Stimulated activated CD8-positive, alpha-beta memory T cell treated with anti-CD3 and anti-CD28 coated beads, Interleukin-4, amount 100 ng/mL, for 24 hours (primary cell): ENCODE results near the gene DRD2.

ENCODE experiments used
- DNase-seq: peaks from one replicate; pipeline ENCODE4 v3.0.0-alpha.2; 2020; ENCODE audit warnings: low read depth

Gene DRD2

DNA sequence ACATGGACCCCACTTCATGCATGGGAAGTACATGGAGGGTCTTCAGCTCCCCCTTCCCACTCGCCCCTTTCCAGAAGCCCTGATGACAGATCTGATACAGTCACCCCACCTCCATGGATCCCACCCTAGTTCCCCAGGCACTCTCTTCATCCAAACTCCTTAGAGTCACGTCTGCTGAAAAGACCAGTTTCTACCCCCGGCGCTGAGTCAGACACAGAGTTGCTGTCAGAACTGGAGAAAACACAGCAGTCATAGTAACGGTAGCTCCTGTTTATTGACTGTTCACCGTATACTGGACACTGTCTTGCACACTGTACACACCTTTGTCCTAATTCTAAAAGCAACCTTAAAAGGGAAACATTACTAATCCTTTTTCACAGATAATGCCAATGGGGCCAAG, 29.1 kb downstream of the DRD2 start:
- DNase-seq: no peak

DNA sequence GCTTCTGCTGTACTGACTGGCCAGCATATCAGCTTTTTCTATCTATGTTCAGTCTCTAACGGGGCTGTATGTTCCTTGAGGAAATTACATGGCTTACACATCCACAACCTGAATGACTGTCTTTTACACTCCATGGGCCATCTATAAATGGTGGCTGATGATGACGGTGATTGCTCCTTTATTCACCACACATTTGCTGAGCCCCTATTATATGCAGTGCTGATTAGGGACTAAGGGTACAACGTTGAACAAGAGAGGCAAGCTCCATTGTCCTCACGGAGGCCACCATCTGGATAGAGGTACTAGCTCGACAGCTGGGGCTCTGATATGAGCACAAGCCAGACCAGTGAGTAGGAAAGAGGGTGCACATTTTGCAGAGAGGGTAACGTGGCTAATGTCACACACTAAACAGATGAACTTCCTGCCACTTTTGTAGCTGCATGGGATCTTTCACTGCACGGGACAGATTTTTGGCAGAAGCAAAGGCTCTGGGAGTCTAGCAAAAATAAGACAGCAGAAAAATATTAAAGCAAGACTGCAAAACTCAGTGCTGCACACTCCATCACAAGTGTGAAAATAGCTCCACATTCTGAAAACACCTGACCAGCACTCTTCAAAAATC, 30.6 kb downstream of the DRD2 start:
- no peak for DNase-seq

DNA sequence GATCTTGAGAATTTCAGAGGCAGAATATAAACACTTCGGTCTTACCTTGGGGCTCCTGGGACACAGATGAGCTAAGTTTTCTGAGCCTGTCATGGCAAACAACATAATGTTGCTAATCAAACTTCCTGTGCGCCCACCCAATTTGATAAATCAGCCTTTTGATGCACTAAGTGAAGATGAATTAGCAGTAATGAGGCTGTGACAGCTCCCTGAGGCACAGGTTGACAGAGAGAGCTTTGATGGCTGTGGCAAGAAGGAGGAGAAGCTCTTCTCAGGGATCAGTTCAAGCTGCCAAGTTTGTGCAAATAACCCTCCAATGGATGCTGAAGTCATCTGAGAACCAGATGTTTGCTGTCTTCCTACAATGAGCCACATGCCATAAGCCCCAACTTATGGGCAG, 34.4 kb downstream of the DRD2 start:
- DNase-seq: no peak

DNA sequence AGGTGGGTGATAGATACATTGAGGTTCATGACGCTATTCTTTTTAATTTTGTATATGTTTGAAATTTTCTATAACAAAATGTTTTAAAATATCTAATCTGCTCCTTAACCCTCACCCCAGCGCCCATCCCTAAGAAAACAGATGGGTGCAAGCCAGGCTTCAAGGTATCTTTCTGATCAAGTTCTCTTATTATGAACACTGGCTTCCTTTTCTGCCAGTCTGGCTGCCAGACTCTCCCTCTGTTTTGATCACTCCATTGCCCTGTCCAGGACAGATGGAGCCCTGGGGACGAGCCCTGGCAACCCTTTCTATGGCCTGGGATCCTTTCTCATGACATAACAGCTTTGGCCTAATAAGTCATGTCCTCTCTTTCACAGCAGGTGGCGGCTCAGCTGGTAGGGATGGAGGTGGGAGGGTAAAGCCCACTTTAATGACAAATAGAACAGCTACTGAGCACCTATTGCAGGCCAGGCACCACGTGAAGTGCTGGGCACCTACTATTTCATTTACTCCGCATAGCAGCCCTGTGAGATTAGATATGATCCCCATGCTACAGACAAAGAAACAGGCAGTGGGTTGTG, 38.4 kb downstream of the DRD2 start:
- no peak for DNase-seq

DNA sequence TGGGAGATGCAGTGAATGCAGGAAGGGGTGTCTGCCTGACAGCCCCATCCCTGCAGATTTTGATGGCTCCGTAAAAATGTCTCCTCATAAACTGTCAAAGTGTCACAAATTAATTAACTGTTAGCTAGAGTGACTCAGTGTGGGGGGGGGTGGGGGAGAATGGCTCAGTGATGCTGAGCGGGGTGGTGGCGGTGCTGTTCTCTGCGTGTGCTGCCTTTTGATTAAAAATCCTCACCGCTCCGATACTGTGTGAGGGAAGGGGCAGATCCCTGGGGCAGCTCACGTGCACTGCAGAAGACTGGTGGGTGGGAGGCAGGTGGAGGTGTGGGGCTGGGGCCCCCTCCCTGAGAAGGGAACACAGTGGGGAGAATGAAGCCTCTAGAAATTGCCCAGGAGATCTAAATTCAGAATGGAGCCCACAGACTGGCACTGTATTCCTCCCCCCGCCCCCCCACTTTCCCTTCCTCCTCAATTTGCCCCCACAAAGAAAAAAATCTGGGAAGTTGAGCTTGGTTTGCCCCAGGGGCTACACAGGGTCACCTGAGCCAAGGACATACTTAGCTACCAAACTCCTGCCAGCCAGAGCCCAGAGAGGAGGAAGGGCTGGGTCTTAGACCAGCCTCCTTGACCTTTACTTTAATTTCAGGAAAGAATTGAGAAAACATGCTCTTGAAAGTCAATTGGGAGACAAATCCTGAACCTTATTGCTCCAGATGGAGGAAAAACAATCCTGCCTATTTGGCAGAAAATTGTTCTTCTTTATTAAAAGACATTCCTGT, 39.8 kb downstream of the DRD2 start:
- DNase-seq: no peak

DNA sequence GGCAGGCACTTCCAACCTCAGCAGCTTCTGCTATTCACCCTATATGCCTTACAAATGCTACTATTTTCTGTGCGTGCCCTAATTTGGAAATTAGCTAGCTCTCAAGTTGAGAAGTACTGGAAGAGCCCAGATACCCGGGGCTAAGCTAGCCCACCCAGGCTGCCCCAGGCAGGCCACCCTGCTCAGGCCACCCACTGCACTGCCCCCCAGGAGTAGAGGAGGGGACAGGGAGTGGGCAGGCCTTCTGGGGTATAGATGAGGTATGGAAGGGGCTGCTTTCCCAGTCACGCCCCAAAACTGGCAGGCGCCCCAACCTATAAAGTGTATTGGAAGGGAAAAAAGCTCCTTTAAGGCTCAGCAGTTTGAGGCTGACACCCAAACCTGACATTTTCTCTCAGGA, 43.5 kb downstream of the DRD2 start:
- no peak for DNase-seq

DNA sequence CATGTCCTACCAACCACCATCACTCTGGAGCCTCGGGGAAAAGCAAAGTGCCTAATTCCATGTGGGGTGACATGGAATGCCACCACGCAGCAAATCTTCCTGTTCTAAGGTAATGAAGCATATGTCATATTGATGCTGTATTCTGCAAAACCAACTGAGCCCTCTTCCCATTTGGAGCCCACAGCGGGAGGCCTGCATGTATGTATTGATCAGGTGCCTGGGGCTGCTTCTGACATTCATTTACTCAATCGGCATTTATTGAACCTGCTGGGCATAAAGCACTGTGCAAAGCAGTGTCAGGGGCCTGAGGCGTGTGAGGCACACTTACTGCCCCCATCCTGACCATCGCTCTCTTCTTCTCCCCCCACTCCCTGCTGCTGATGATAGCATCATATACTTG, 48.5 kb downstream of the DRD2 start:
- DNase-seq: no peak

DNA sequence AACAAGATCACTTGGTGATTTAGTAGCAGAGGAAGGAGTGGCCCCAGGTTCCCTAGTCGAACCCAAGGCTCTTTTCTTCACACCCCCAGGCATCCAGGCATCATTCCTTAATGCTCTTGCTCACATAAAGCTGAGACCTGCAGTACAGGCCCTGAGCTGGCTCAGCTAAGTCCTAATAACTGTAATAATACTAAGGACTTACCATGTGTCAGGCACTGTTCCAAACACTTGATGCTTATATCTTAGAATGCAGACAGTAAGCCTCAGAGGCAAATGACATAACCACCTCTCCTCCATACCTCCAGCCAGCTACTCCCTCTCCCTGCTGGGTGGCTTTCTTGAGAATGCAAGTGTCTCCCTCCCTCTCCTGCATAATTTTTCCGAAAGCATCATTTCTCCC, 54.4 kb downstream of the DRD2 start:
- DNase-seq: no peak

DNA sequence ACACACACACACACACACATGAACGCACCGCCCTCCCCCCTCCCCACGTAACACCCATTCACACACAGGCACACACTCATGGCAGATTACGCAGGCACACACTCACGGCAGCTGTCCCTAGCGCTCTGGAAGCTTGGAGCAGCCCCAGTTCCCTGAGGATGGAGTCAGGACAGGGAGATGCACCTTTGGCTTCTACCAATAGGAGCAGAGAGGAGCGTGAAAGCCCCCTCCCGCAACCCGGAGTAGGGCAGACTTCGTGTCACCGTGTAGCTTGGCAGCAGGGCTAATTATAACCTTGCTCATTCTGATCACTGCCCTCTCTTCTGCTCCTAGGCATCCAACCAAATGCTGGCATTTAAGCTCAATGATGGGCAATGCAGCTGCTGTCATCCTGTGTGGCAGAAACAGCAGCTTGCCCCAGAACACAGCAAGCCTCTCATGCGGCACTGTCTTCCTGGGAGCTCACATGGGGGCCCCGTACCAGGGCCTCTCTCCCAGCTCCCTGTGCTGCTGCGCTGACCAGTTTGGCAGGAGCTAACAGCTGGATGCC, 55.7 kb downstream of the DRD2 start:
- DNase-seq: no peak

DNA sequence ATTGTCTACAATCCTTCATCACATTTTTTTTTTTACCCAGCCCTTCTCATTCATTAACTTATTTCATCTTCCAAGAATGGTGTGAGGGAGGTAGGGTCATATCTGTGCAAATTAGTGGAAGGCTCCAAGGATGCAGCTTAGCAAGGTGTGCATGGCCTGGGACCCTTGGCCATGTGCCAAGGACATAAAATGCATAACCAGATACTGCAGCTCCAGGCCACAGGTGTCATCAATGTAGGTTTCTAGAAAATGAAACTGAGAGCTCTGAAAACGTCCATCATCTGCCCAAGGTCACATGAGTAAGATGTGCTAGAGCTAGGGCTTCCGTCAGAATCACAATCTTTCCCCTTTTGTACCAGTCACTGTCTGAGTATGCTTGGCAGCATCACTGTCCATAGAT, 57.8 kb downstream of the DRD2 start:
- no peak for DNase-seq

DNA sequence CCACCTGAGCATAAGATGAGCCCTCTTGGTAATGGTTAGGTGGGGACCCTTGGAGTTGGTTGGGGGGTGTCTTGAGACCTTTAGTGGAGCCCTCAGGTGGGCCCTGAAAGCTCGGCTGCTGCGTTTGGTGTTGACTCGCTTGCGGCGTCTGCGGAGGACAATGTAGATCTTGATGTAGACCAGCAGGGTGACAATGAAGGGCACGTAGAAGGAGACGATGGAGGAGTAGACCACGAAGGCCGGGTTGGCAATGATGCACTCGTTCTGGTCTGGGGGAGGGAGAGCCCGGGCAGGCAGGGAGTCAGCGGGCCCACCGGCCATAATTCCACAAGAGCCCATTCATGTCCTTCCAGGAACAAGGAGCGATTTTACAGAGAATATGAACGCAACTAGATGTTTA, 59.9 kb downstream of the DRD2 start:
- no peak for DNase-seq

DNA sequence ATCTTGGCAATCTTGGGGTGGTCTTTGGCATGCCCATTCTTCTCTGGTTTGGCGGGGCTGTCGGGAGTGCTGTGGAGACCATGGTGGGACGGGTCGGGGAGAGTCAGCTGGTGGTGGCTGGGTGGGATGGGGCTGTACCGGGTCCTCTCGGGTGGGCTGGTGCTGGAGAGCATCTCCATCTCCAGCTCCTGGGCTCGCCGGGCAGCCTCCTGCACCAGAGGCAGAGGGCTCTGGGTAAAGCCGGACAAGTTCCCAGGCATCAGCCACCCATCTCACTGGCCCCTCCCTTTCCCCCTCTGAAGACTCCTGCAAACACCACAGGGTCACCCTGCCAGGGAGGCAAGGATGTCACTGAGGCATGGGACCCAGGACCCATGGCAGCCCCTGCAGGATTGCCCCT, 62.5 kb downstream of the DRD2 start:
- DNase-seq: no peak

DNA sequence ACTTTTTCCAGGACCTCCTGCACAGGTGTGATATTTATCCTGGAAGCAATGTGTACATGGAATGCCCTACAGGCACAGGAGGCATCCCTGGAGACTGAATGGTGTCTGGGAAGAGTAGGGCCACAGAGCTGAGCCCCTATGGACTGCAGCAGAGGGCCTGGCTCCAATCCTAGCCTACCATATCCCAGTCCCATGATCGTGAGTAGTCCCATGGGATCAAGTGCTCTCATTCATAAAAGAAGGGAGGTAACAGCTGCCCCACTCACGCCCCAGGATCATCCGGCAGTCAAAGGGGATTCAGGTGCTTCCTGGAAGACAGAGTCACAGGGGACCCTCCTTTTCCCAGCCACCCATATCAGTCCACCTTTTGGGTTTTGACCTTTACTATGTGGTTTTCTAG, 63.7 kb downstream of the DRD2 start:
- no peak for DNase-seq

DNA sequence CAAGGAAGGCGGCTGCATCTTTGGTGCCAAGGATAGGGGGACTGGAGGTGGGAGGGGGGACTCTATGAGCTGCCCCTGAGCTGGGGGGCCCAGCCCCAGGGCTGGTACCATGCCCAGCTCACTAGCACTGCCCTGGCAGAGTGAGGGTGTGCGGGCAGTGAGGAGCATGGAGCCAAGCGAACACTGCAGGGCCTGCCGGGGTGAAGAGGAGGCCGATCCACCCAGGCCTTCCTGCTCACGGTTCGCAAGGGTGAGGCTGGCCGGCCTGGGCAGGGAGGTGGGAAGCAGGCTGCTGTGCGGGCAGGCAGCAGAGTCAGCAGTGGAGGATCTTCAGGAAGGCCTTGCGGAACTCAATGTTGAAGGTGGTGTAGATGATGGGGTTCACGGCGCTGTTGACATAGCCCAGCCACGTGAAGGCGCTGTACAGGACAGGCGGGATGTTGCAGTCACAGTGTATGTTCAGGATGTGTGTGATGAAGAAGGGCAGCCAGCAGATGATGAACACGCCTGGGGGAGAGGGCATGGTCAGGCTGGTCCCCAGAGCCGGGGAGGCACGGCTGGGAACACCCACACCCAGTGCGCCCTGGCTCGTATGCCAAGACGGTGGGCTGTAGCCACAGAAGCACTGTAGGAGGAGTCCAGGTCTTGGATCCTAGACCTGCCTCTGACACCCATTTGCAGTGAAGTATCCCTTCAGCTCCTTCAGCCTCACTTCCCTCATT, 64.6 kb downstream of the DRD2 start:
- DNase-seq: no peak

DNA sequence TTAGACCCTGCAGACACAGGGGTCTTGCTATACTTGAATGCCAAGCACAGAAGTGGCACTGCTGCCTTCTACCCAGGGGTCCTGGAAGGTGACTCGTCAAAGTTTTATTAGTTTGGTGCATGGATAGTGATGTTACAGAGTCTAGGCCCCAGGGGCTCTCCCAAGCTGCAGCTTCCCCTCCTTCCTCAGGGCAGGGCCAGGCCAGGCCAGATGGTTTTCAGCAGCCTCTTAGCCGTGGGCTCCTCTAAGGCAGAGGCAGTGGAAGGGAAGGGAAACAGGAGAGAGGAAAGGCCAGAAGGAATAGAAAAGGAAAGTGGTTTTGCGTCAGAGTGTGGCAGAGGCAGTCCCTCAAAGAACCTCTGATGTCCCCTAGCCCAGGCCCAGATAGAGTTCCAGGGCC, 65.7 kb downstream of the DRD2 start:
- DNase-seq: no peak

DNA sequence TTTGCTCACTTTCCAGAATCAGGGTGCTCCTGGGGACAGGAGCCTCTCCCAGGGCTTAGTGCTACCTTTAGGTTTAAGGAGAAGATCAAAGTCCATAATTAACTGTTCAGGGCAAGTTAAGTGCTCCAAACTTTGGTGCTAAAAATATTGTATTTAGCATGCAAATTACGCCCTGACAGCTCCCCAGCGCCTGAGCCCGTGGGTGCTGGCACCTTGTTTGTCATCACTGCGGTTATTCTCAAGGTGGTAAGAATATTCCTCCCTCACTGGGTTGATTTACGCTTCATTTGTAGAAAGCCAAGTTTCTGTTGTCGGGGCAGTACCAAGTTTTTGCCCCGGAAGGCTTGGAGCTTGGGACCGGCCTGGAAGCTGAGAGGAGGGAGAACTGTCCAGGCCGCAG, 66.3 kb downstream of the DRD2 start:
- no peak for DNase-seq

DNA sequence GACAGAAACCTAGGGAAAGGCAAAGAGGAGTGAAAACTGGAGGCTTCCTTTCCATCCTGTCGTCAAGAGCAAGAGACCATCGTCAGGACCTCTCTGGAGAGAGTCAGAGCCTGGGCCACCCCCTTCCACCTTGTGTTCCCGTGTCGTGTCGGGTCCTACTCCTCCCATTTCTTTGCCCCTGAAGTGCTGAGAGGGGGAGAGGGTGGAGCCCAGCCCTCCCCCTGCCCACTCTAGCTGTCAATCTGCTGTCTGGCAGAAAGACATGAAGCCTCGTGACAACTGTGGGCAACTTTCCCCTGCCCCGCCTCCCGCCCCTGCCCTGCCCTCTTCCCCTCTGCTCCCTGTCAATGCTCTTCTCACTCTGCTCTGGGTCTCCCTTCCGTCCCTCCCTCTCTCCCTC, 67.0 kb downstream of the DRD2 start:
- DNase-seq: no peak

DNA sequence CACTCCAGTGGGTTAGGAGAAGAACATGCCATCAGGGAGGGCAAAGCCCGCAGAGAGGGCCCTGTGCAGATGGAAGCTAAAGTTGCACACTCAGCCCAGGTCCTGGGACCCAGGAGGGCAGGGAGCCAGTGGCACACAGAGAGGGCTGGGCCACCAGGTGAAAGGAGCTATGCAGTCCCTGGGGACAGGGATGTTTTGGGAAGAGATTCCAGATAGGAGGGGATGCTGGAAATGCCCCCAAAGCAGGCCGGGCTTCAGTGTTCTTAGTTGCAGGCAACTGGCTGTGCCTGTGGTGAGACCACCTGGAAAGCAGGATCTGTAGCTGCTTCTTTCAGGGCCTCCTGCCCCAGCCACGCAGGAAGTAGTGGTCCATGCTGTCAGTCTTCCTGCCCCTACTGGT, 68.0 kb downstream of the DRD2 start:
- DNase-seq: no peak

DNA sequence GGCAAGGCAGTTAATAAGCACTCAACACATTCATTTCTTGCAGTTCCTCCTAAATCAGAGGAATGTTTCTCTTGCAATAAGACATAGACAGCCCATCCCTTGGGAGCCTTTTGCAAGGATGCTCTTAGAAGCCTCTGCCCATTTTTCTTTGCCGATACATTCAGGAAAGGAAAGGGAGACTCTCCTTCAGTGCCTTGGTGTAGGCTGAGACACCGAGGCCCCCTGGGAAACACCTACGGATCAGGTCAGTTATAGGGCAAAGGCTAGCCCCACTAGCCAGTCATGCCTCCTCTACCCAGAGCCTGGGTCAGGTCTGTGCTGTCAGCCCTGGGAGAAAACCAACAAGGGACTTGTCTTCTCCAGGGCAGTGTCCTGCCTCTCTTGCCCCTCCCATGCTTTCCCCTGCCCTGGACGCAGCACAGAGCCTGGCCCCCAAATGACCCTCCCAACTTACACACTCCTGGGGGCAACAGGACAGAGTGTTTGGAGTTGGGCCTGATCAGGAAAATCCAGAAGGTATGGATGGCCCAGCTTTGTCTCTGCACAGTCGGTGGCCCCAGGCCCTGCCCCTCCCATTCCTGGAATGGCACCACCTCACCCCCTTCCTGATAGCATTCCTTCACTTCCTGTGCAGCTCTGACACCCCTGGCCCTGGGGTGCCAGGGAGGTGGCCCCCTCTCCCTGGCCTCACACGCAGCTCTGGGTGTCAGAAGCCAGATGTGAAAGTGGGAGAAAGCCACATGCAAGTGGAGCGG, 69.3 kb downstream of the DRD2 start:
- no peak for DNase-seq

DNA sequence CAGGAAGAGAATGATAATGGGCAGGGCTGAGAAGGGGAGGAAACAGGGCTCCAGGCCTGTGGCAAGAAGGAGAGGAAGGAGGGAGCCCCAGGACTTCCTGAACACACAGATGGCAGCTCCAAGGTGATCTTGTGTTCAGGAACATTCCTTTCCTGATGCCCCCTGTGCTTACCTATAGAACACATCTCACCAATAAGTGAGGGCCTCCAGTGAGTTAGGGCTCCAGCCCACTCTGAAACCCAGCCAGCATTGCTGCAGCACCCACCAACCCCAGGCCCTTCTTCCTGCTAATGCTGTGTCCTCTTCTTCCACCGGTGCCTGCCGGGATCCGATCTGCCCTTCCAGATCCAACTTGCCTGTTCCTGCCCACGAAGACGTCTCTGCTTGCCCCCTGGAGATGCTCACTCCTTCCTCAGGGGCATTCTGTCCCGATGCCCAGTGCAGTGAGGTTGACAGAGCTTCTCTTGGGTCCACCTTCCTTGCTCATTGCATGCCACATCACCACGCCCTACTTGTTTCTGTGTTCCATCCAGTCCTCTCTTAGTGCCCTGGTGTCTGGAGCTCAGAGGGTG, 70.3 kb downstream of the DRD2 start:
- no peak for DNase-seq

DNA sequence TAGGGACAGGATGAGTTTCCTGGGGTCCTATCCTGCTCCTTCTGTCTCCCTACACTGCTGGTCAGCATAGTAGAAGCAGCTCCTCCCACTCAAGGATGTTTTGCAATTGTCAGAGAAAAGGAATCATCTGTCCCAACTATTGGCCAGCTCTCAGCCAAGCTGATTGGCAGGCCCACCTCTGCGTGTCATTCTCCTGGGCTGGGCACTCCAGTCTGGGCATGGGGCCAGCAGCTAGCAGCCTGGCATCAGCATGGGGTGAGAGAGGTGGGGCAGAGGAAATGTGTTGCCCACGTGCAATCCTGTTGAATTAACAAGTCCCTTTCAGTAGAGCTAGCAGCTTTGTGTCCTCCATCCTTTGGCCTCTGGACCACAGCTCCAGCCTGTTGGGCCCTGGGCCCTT, 73.5 kb downstream of the DRD2 start:
- DNase-seq: no peak
